ENCODE results near the gene FAM13C.

DNA sequence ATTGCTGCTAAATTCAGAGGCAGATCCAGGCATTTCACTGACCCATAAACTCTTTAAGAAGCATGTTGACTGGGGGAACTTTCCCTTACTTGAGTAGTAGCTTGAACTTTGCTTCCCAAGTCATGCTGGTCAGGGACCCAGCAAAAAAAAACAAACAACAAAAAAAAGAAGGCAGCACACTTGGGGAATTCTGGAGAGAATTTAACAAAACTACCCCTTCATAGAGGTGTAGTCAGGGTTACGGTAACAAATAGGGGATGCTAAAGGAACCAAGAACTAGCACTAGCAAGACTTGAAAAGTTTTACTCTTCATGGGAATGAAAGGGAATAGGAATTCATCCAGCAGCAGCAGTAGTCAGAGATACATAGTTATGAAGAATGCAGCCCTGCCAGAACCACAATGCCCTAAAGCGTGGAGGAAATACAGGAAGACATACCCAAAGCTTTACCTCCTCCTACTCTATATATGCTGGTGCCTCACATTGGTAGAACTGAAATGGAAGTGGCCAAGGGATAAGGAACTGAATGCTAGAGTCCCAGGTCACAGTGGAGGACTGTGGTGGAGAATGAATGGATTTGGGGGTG lies 118.6 kb downstream of the FAM13C start:
- TF ChIP-seq, protein P1, sequence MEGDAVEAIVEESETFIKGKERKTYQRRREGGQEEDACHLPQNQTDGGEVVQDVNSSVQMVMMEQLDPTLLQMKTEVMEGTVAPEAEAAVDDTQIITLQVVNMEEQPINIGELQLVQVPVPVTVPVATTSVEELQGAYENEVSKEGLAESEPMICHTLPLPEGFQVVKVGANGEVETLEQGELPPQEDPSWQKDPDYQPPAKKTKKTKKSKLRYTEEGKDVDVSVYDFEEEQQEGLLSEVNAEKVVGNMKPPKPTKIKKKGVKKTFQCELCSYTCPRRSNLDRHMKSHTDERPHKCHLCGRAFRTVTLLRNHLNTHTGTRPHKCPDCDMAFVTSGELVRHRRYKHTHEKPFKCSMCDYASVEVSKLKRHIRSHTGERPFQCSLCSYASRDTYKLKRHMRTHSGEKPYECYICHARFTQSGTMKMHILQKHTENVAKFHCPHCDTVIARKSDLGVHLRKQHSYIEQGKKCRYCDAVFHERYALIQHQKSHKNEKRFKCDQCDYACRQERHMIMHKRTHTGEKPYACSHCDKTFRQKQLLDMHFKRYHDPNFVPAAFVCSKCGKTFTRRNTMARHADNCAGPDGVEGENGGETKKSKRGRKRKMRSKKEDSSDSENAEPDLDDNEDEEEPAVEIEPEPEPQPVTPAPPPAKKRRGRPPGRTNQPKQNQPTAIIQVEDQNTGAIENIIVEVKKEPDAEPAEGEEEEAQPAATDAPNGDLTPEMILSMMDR (IDR thresholded peaks at IDR 0.05), result no peak
- TF ChIP-seq POLR2A (IDR thresholded peaks at IDR 0.05), result no peak
